Measurements from ENCODE around the gene HECTD3. TPM values are rescaled to one million over a fixed set of nuclear protein-coding genes. Genes with fewer than 3 reads are reported as not detected.

HECTD3 gene
- total and polyA plus RNA-seq, 9 of the 15 experiments (the other 6 are each of a cell fraction or from before 2014, with no cell fraction given): 6.3 to 50.8 (median 18.9) TPM

DNA sequence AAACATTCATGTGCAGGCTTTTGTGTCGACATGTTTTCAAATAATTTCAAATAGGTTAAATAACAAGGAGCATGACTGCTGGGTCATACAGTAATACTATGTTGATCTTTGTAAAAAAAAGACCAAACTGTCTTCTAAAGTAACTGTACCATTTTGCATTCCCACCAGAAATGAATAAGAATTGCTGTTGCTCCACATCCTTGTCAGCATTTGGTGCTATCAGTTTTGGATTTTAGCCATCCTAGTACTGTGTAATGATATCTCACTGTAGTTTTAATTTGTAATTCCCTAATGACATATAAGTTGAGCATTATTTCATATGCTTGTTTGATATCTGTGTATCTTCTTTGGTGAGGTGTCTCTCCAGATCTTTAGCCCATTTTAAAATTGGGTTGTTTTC, 12.5 kb upstream of the HECTD3 start:
- ChIA-PET CTCF (ENCODE audit: low intra/inter-chr PET ratio) (no interaction called here), POLR2A (interaction anchor here (0.6 kb wide), 1 partner anchor 249 kb away, joined by 3 read pairs; the partner anchor contains the start of gene RPS8)
- Histone ChIP-seq H3K9me3 (replicated peaks; ENCODE audit: control insufficient read depth, insufficient read depth, low read depth, low read length) (0 out of 2 replicates have a peak, but pooled peaks cover 1% of the 10 kb centered on the region), H4K20me1 (replicated peaks; ENCODE audit: control insufficient read depth, insufficient read depth, low read length) (no peaks in the 10 kb centered on the region), H3K4me2 (ENCODE audit: insufficient read depth, low read length) (no peak overlapping the region), H3K79me2 (ENCODE audit: control insufficient read depth, insufficient read depth, low read length) (no peaks in the 10 kb centered on the region), H3K27me3 (ENCODE audit: control insufficient read depth in 2 of 2, insufficient read depth in 2 of 2, low read length in 2 of 2) (no peaks in the 10 kb centered on the region), H3K36me3 (ENCODE audit: control insufficient read depth, insufficient read depth, low read length) (no peaks in the 10 kb centered on the region), H3K9me1 (ENCODE audit: control insufficient read depth, insufficient read depth, low read length) (no peaks in the 10 kb centered on the region), H3K9ac (ENCODE audit: insufficient read depth in 1 of 2, low read depth in 2 of 2, low read length in 2 of 2) (no peak overlapping the region), H3K4me3 (no peak overlapping the region), H3K27ac (ENCODE audit: extremely low read depth, low read depth, low read length) (no peak overlapping the region), H3K4me1 (replicated peaks in 1 of 2; ENCODE audit: control insufficient read depth in 2 of 2, insufficient read depth in 2 of 2, low read length in 2 of 2) (0 out of 5 replicates have a peak, but pooled peaks cover 0 to 2% of the 10 kb centered on the region in 2 experiments), H2AFZ (ENCODE audit: low read depth, low read length) (no peak overlapping the region)
- DNase-seq (ENCODE audit: extremely low read depth in 1 of 4, low spot score in 3 of 4) (no peak), ATAC-seq (no peak), FAIRE-seq (no peak)
- WGBS (ENCODE audit: insufficient coverage, low coverage, missing lambda C conversion rate): 7% methylated on average over 1 of the region's 1 CpG
- intact Hi-C loops (cut with micrococcal nuclease): no loop called here
- no peak for TF ChIP-seq PYGO2 (tag; IDR thresholded peaks at IDR 0.05)
- TF ChIP-seq ZNF165 (CRISPR knock-in tag; IDR thresholded peaks at IDR 0.05; ENCODE audit: borderline replicate concordance): no peak
- TF ChIP-seq, protein P1, sequence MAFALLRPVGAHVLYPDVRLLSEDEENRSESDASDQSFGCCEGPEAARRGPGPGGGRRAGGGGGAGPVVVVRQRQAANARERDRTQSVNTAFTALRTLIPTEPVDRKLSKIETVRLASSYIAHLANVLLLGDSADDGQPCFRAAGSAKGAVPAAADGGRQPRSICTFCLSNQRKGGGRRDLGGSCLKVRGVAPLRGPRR (CRISPR knock-in tag; IDR thresholded peaks at IDR 0.05): no peak
- TF ChIP-seq BCOR (IDR thresholded peaks at IDR 0.05): 0 out of 2 replicates have a peak, but pooled peaks have one; percentile 17
- peak; percentile 94 for TF ChIP-seq RBM25 (IDR thresholded peaks at IDR 0.05; ENCODE audit: low read depth, low read length, severe bottlenecking)
- TF ChIP-seq TRIM28 (IDR thresholded peaks at IDR 0.05): peak; percentile 47; the same call in 1 of the 2 replicates
- TF ChIP-seq ZFP36 (IDR thresholded peaks at IDR 0.05; ENCODE audit: low read depth, low read length, partially characterized antibody): peak; percentile 86
- TF ChIP-seq, protein P2, sequence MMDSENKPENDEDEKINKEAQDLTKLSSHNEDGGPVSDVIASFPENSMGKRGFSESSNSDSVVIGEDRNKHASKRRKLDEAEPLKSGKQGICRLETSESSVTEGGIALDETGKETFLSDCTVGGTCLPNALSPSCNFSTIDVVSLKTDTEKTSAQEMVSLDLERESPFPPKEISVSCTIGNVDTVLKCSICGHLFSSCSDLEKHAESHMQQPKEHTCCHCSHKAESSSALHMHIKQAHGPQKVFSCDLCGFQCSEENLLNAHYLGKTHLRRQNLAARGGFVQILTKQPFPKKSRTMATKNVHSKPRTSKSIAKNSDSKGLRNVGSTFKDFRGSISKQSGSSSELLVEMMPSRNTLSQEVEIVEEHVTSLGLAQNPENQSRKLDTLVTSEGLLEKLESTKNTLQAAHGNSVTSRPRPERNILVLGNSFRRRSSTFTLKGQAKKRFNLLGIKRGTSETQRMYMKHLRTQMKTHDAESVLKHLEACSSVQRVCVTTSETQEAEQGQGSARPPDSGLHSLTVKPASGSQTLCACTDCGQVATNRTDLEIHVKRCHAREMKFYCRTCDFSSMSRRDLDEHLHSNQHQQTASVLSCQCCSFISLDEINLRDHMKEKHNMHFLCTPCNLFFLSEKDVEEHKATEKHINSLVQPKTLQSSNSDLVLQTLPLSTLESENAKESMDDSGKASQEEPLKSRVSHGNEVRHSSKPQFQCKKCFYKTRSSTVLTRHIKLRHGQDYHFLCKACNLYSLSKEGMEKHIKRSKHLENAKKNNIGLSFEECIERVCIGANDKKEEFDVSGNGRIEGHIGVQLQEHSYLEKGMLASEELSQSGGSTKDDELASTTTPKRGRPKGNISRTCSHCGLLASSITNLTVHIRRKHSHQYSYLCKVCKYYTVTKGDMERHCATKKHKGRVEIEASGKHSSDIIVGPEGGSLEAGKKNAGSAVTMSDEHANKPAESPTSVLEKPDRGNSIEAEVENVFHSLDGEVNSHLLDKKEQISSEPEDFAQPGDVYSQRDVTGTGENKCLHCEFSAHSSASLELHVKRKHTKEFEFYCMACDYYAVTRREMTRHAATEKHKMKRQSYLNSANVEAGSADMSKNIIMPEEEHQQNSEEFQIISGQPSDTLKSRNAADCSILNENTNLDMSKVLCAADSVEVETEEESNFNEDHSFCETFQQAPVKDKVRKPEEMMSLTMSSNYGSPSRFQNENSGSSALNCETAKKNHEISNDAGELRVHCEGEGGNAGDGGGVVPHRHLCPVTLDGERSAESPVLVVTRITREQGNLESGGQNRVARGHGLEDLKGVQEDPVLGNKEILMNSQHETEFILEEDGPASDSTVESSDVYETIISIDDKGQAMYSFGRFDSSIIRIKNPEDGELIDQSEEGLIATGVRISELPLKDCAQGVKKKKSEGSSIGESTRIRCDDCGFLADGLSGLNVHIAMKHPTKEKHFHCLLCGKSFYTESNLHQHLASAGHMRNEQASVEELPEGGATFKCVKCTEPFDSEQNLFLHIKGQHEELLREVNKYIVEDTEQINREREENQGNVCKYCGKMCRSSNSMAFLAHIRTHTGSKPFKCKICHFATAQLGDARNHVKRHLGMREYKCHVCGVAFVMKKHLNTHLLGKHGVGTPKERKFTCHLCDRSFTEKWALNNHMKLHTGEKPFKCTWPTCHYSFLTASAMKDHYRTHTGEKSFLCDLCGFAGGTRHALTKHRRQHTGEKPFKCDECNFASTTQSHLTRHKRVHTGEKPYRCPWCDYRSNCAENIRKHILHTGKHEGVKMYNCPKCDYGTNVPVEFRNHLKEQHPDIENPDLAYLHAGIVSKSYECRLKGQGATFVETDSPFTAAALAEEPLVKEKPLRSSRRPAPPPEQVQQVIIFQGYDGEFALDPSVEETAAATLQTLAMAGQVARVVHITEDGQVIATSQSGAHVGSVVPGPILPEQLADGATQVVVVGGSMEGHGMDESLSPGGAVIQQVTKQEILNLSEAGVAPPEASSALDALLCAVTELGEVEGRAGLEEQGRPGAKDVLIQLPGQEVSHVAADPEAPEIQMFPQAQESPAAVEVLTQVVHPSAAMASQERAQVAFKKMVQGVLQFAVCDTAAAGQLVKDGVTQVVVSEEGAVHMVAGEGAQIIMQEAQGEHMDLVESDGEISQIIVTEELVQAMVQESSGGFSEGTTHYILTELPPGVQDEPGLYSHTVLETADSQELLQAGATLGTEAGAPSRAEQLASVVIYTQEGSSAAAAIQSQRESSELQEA (IDR thresholded peaks at IDR 0.05; ENCODE audit: low read depth): peak; percentile 67
- peak in 1 of 2 experiments; percentile 41; a peak in 1 of 3 replicates for TF ChIP-seq CBX3 (IDR thresholded peaks at IDR 0.05; ENCODE audit: borderline replicate concordance in 1 of 2, low read length in 2 of 2)
- TF ChIP-seq KHSRP (IDR thresholded peaks at IDR 0.05): no peak
- TF ChIP-seq, protein P3, sequence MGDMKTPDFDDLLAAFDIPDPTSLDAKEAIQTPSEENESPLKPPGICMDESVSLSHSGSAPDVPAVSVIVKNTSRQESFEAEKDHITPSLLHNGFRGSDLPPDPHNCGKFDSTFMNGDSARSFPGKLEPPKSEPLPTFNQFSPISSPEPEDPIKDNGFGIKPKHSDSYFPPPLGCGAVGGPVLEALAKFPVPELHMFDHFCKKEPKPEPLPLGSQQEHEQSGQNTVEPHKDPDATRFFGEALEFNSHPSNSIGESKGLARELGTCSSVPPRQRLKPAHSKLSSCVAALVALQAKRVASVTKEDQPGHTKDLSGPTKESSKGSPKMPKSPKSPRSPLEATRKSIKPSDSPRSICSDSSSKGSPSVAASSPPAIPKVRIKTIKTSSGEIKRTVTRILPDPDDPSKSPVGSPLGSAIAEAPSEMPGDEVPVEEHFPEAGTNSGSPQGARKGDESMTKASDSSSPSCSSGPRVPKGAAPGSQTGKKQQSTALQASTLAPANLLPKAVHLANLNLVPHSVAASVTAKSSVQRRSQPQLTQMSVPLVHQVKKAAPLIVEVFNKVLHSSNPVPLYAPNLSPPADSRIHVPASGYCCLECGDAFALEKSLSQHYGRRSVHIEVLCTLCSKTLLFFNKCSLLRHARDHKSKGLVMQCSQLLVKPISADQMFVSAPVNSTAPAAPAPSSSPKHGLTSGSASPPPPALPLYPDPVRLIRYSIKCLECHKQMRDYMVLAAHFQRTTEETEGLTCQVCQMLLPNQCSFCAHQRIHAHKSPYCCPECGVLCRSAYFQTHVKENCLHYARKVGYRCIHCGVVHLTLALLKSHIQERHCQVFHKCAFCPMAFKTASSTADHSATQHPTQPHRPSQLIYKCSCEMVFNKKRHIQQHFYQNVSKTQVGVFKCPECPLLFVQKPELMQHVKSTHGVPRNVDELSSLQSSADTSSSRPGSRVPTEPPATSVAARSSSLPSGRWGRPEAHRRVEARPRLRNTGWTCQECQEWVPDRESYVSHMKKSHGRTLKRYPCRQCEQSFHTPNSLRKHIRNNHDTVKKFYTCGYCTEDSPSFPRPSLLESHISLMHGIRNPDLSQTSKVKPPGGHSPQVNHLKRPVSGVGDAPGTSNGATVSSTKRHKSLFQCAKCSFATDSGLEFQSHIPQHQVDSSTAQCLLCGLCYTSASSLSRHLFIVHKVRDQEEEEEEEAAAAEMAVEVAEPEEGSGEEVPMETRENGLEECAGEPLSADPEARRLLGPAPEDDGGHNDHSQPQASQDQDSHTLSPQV (IDR thresholded peaks at IDR 0.05): no peak
- in situ Hi-C loops (cut with MboI): no loop called here
- BruUV-seq (replicated peaks): no TSS peak
